ENCODE results near the gene AFF3.

Gene AFF3

GRCh38 chr2:100040906-100041305, 101.5 kb downstream of the AFF3 start:
- no peak overlapping the region for H3K4me3 Mint-ChIP-seq
- H3K4me1 Mint-ChIP-seq, result peaks cover 57% of the 10 kb centered on the region
- H3K36me3 Mint-ChIP-seq (ENCODE audit: low read depth), result peaks cover 22% of the 10 kb centered on the region
- peak overlapping the region; percentile 49 for H3K27ac Mint-ChIP-seq
- H3K9me3 Mint-ChIP-seq, result no peaks in the 10 kb centered on the region
- H3K27me3 Mint-ChIP-seq (ENCODE audit: low read depth, poor library complexity), result no peaks in the 10 kb centered on the region
- no peak for TF ChIP-seq CTCF (IDR thresholded peaks at IDR 0.05)
- no peak for DNase-seq

DNA sequence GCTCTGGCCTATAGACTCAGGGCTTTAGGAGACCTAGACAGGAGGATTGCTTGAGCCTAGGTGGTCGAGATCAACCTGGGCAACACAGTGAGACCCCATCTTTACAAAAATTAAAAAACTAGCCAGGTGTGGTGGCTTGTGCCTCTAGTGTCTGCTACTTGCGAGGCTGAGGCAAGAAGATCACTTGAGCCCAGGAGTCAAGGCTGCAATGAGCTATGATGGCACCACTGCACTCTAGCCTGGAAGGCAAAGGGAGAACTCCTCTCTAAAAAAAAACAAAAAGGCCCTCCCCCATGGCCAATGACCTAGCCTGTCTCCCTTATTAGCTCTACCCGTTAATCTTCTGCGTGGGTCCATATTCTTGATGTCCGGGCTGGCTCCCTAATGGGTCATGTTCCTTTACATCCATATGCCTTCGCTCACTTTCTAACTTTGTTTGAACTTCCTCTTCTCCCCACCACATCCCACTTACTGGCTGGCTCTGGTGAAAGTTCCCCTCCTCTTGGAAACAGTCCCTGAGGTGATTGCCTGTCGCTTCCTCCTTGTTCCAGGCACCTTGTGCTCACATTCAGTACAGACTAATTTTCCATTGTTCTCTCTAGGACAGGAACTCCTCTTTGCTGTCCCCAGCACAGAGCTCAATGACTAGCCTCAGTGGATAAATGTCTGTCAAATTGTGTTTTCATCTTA, 103.0 kb downstream of the AFF3 start:
- Mint-ChIP-seq H3K36me3 (ENCODE audit: low read depth) (peaks cover 19% of the 10 kb centered on the region), H3K9me3 (no peaks in the 10 kb centered on the region), H3K27me3 (ENCODE audit: low read depth, poor library complexity) (no peaks in the 10 kb centered on the region), H3K4me1 (peaks cover 42% of the 10 kb centered on the region), H3K27ac (peak overlapping the region; percentile 66), H3K4me3 (no peak overlapping the region)
- TF ChIP-seq CTCF (IDR thresholded peaks at IDR 0.05), result no peak
- no peak for DNase-seq

- H3K4me1 Mint-ChIP-seq, result peaks cover 28% of the 10 kb centered on the region
- H3K4me3 Mint-ChIP-seq, result no peak overlapping the region
- H3K36me3 Mint-ChIP-seq (ENCODE audit: low read depth), result peaks cover 10% of the 10 kb centered on the region
- no peak for TF ChIP-seq CTCF (IDR thresholded peaks at IDR 0.05)
- H3K9me3 Mint-ChIP-seq, result no peaks in the 10 kb centered on the region
- H3K27ac Mint-ChIP-seq, result no peak overlapping the region
- H3K27me3 Mint-ChIP-seq (ENCODE audit: low read depth, poor library complexity), result no peaks in the 10 kb centered on the region
- peak; percentile 16 for DNase-seq
Observed at GRCh38 chr2:100038011-100038410, 104.4 kb downstream of the AFF3 start.

GRCh38 chr2:100036793-100037192, 105.6 kb downstream of the AFF3 start:
- Mint-ChIP-seq H3K4me1 (peaks cover 15% of the 10 kb centered on the region), H3K27me3 (ENCODE audit: low read depth, poor library complexity) (peaks cover 2% of the 10 kb centered on the region), H3K9me3 (no peaks in the 10 kb centered on the region), H3K4me3 (no peak overlapping the region), H3K36me3 (ENCODE audit: low read depth) (peaks cover 10% of the 10 kb centered on the region), H3K27ac (no peak overlapping the region)
- no peak for DNase-seq
- no peak for TF ChIP-seq CTCF (IDR thresholded peaks at IDR 0.05)

- no peak overlapping the region for H3K4me3 Mint-ChIP-seq
Observed at GRCh38 chr2:100036026-100036425, 106.4 kb downstream of the AFF3 start.

More at GRCh38 chr2:100036026-100036425, 106.4 kb downstream of the AFF3 start:
- no peak for DNase-seq
- TF ChIP-seq CTCF (IDR thresholded peaks at IDR 0.05), result no peak
- H3K27ac Mint-ChIP-seq, result no peak overlapping the region
- H3K27me3 Mint-ChIP-seq (ENCODE audit: low read depth, poor library complexity), result peaks cover 2% of the 10 kb centered on the region
- H3K9me3 Mint-ChIP-seq, result no peaks in the 10 kb centered on the region
- H3K4me1 Mint-ChIP-seq, result peaks cover 8% of the 10 kb centered on the region
- peaks cover 17% of the 10 kb centered on the region for H3K36me3 Mint-ChIP-seq (ENCODE audit: low read depth)
